ENCODE measurements around the gene NCOA6. TPM values are rescaled to one million over a fixed set of nuclear protein-coding genes. Genes with fewer than 3 reads are reported as not detected.
"Not testable (repeated sequence)": the region's sequence is repeated elsewhere in the genome, so short reads cannot be mapped to it uniquely, and the experiment has no call there.

NCOA6 gene
- total RNA-seq, 1 donor from 2014 or later, result 45.6 TPM

- no peak for TF ChIP-seq CTCF (IDR thresholded peaks at IDR 0.05; ENCODE audit: partially characterized antibody, unreplicated experiment)
- Mint-ChIP-seq H3K36me3 (ENCODE audit: unreplicated experiment) (peaks cover 10% of the 10 kb centered on the region), H3K4me3 (ENCODE audit: unreplicated experiment) (no peak overlapping the region), H3K27ac (ENCODE audit: unreplicated experiment) (no peak overlapping the region), H3K27me3 (ENCODE audit: unreplicated experiment) (peaks cover 2% of the 10 kb centered on the region), H3K4me1 (ENCODE audit: low read depth, unreplicated experiment) (no peaks in the 10 kb centered on the region), H3K9me3 (ENCODE audit: unreplicated experiment) (no peaks in the 10 kb centered on the region)
- no peak for DNase-seq
Observed at GRCh38 chr20:34729416-34729815, 96.0 kb downstream of the NCOA6 start.

DNA sequence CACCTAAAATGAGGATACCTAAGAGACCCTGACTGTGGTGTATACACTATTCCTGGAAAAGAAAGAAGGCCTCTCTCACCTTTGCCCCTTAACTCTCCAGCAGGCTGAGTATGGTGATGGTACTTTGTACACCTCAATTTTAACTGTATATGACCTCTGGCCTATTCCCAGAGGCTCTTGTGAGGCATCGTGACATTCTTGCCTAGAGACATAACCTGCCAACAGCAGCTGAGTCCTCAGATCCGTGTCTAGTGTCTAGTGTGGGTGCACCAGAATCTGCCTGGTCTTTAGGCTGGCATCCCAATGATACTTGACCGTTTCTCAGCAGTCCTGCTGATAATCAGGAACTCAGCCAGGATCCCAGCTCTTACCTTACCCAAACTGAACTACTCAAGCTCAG lies 101.3 kb downstream of the NCOA6 start:
- Mint-ChIP-seq H3K27me3 (ENCODE audit: unreplicated experiment) (no peaks in the 10 kb centered on the region), H3K36me3 (ENCODE audit: unreplicated experiment) (peaks cover 10% of the 10 kb centered on the region), H3K4me1 (ENCODE audit: low read depth, unreplicated experiment) (no peaks in the 10 kb centered on the region), H3K4me3 (ENCODE audit: unreplicated experiment) (no peak overlapping the region), H3K9me3 (ENCODE audit: unreplicated experiment) (peaks cover 1% of the 10 kb centered on the region), H3K27ac (ENCODE audit: unreplicated experiment) (no peak overlapping the region)
- no peak for TF ChIP-seq CTCF (IDR thresholded peaks at IDR 0.05; ENCODE audit: partially characterized antibody, unreplicated experiment)
- no peak for DNase-seq

DNA sequence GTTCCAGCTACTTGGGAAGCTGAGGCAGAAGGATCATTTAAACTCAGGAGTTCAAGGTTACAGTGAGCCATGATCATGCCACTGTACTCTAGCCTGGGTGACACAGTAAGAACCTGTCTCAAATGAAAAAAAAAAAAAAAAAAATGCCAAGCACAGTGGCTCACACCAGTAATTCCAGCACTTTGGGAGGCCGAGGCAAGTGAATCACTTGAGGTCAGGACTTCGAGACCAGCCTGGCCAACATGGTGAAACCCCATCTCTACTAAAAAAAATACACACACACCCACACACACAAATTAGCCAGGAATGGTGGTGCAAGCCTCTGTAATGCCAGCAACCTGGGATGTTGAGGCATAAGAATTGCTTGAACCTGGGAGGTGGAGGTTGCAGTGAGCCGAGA lies 102.9 kb downstream of the NCOA6 start:
- not testable (repeated sequence) for H3K27me3 Mint-ChIP-seq (ENCODE audit: unreplicated experiment); H3K4me3 Mint-ChIP-seq (ENCODE audit: unreplicated experiment); H3K27ac Mint-ChIP-seq (ENCODE audit: unreplicated experiment); H3K4me1 Mint-ChIP-seq (ENCODE audit: low read depth, unreplicated experiment); DNase-seq; H3K9me3 Mint-ChIP-seq (ENCODE audit: unreplicated experiment)
- H3K36me3 Mint-ChIP-seq (ENCODE audit: unreplicated experiment), result peaks cover 10% of the 10 kb centered on the region

DNA sequence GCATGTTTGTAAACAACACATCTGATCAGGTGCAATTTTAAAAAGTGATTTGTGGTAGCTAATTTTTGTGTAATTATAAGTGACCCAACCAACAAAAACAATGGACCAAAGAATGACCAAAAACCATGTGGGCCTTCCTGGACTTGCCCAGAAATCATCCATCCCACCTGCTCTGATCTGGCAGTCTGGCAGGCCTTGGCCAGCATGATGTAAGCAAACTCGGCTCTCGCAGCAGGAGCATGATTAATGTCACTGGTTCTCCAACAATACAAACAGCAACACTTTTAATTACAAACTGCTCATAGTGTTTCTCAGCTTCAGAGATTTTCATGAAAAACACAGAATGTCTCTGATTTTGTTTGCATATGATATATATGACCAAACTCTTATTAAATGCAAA lies 105.2 kb downstream of the NCOA6 start:
- TF ChIP-seq CTCF (IDR thresholded peaks at IDR 0.05; ENCODE audit: partially characterized antibody, unreplicated experiment), result no peak
- H3K27ac Mint-ChIP-seq (ENCODE audit: unreplicated experiment), result no peak overlapping the region
- H3K4me1 Mint-ChIP-seq (ENCODE audit: low read depth, unreplicated experiment), result no peaks in the 10 kb centered on the region
- no peaks in the 10 kb centered on the region for H3K27me3 Mint-ChIP-seq (ENCODE audit: unreplicated experiment)
- no peak overlapping the region for H3K4me3 Mint-ChIP-seq (ENCODE audit: unreplicated experiment)
- DNase-seq, result no peak
- H3K36me3 Mint-ChIP-seq (ENCODE audit: unreplicated experiment), result peaks cover under 1% of the 10 kb centered on the region
- peaks cover 1% of the 10 kb centered on the region for H3K9me3 Mint-ChIP-seq (ENCODE audit: unreplicated experiment)

DNA sequence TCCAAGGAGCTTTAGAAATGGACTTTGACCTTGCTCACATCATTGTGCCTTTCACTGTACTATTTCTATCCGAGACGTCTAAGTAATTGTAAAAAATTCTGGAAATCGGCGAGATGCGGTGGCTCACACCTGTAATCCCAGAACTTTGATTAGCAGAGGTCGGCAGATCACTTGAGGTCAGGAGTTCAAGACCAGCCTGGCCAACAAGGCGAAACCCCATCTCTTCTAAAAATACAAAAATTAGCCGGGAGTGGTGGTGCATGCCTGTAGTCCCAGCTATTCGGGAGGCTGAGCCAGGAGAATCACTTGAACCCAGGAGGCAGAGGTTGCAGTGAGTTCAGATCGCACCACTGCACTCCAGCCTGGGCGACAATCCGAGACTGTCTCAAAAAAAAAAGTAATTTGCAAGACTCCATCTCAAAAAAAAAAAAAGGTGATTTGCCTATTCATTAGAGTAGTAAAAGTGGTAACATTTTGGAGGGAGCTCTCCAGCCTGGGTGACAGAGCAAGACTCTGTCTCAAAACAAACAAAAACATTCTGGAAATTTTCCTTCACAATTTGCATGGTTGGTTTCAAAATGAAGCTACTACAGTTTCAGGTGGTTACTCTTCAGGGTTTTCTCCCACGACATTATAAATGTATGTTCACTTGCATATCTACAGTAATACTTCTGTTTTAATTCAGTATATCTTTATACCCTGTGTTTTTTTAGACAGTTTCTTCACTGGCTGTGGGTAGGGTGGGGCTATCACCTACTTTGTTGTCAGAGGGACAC lies 106.0 kb downstream of the NCOA6 start:
- not testable (repeated sequence) for H3K27ac Mint-ChIP-seq (ENCODE audit: unreplicated experiment); H3K9me3 Mint-ChIP-seq (ENCODE audit: unreplicated experiment); H3K27me3 Mint-ChIP-seq (ENCODE audit: unreplicated experiment); H3K36me3 Mint-ChIP-seq (ENCODE audit: unreplicated experiment); H3K4me3 Mint-ChIP-seq (ENCODE audit: unreplicated experiment); DNase-seq; H3K4me1 Mint-ChIP-seq (ENCODE audit: low read depth, unreplicated experiment)

DNA sequence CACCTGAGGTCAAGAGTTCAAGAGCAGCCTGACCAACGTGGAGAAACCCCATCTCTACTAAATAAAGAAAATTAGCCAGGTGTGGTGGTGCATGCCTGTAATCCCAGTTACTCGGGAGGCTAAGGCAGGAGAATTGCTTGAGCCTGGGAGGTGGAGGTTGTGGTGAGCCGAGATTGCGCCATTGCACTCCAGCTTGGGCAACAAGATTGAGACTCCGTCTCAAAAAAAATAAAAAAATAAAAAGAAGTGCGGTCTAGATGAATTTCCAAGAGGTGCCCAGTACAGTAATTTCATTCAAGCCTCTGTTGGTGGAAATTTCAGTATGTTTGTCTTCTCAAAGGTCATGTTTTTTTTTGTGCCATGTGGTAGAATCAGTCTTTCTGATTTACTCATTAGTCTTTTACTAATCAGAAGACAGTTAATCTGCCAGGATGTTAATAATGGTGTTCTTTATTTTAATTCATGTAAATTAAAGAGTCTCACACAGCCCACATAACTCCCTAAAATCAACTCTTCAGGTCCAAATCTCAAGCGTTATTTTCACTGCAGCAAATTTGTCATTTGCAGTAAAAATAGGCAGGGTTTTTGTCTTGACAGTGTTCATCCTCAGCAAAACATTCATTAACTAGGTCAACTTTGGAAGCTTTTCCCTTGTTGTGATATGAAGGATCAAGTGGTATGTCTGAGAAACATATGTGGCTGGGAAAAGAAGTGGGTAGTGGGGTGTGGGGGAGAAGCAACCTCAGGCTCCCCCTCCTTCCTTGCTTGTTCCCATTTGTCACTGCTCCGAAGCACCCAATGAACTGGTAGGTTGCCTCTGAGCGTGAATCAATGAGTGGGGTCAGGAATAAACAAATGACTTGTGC lies 108.0 kb downstream of the NCOA6 start:
- H3K27ac Mint-ChIP-seq (ENCODE audit: unreplicated experiment), result peak overlapping the region; percentile 22
- H3K36me3 Mint-ChIP-seq (ENCODE audit: unreplicated experiment), result no peaks in the 10 kb centered on the region
- H3K9me3 Mint-ChIP-seq (ENCODE audit: unreplicated experiment), result peaks cover 1% of the 10 kb centered on the region

More for the DNA sequence above, 108.0 kb downstream of the NCOA6 start:
- Mint-ChIP-seq H3K27me3 (ENCODE audit: unreplicated experiment) (peaks cover 3% of the 10 kb centered on the region), H3K4me1 (ENCODE audit: low read depth, unreplicated experiment) (peaks cover 4% of the 10 kb centered on the region), H3K4me3 (ENCODE audit: unreplicated experiment) (no peak overlapping the region)
- DNase-seq, result no peak
- no peak for TF ChIP-seq CTCF (IDR thresholded peaks at IDR 0.05; ENCODE audit: partially characterized antibody, unreplicated experiment)
